Breast epithelium (tissue), 3 donors: Measurements from ENCODE around the gene AOC3.

Source experiments
- POLR2A ChIP-seq: fragments of 450-650 bp; IDR thresholded peaks from one replicate; pipeline ENCODE4 v1.6.1; 2016; ENCODE audit warnings: antibody characterized with exemption, mild to moderate bottlenecking, moderate library complexity
- TF ChIP-seq, protein P1 (sequence below), 3 donors: fragments of 450-650 bp; IDR thresholded peaks; one replicate each; pipeline ENCODE4 v1.5.1; 2016 to 2017; ENCODE audit warnings: antibody characterized with exemption in 3 of 3, mild to moderate bottlenecking in 3 of 3, moderate library complexity in 3 of 3

GRCh38 chr17:42889809-42890208 is 38.8 kb downstream of the AOC3 start:
- TF ChIP-seq, protein P1, sequence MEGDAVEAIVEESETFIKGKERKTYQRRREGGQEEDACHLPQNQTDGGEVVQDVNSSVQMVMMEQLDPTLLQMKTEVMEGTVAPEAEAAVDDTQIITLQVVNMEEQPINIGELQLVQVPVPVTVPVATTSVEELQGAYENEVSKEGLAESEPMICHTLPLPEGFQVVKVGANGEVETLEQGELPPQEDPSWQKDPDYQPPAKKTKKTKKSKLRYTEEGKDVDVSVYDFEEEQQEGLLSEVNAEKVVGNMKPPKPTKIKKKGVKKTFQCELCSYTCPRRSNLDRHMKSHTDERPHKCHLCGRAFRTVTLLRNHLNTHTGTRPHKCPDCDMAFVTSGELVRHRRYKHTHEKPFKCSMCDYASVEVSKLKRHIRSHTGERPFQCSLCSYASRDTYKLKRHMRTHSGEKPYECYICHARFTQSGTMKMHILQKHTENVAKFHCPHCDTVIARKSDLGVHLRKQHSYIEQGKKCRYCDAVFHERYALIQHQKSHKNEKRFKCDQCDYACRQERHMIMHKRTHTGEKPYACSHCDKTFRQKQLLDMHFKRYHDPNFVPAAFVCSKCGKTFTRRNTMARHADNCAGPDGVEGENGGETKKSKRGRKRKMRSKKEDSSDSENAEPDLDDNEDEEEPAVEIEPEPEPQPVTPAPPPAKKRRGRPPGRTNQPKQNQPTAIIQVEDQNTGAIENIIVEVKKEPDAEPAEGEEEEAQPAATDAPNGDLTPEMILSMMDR (IDR thresholded peaks at IDR 0.05) = no peak
- TF ChIP-seq POLR2A = no peak
